Stimulated activated CD4-positive, alpha-beta T cell treated with anti-CD3 and anti-CD28 coated beads, Interleukin-2, amount 100 ng/mL, for 48 hours (primary cell): ENCODE measurements around the gene TSPY2.
"Not testable (repeated sequence)": the region's sequence is repeated elsewhere in the genome, so short reads cannot be mapped to it uniquely, and the experiment has no call there.

Experiments
- DNase-seq, 2 donors: peaks; one replicate each; pipeline ENCODE4 v3.0.0-alpha.2; 2020

The TSPY2 gene, protein sequence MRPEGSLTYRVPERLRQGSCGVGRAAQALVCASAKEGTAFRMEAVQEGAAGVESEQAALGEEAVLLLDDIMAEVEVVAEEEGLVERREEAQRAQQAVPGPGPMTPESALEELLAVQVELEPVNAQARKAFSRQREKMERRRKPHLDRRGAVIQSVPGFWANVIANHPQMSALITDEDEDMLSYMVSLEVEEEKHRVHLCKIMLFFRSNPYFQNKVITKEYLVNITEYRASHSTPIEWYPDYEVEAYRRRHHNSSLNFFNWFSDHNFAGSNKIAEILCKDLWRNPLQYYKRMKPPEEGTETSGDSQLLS

DNA sequence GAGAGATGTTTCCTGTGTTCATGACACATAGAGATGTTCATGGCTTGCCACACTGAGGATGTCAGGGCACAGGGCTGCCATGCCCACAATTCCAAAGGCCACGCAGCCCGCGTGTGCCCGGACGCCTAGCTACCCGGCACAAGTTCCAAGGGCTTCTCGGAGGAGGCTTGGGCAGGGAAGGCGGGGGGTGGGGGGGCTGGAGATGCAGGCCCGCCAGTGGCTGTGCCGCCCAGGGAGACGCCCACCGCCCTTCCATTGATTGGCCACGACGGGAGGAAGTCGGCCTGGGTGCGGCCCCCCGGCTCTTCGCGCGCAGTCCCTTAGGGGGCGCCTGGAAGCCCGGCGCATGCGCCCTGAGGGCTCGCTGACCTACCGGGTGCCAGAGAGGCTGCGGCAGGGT lies at the start of gene TSPY2:
Gene TSPY2 (plus strand): TSS at position 301 of the 400 bp plus-strand sequence. CDS start 46 bp downstream, at position 347.
- not testable (repeated sequence) for DNase-seq

GRCh38 chrY:6209565-6209964 lies 36.5 kb upstream of the TSPY2 start:
- not testable (repeated sequence) for DNase-seq

GRCh38 chrY:6217045-6217444 lies 29.0 kb upstream of the TSPY2 start:
- DNase-seq, result not testable (repeated sequence)

DNA sequence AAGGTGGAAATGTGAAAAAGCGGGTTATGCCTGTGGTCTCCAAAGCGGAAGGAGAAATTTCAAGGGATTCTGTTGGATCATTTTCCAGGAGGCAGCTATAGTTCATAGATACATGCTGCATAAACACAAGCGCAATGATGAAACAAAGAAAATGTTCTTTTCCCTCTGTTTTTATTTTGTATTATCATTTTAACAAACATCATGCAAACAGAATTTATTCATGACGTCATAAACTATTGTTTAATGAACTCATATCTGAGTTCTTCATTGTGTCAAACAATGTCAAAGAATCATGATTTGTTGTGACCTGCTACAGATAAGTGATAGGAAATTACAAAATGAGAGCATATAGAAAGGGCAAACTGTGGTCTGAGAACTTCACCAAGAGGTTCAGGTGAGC lies 23.8 kb downstream of the TSPY2 start:
- DNase-seq, result not testable (repeated sequence)
